ENCODE data around the gene TNNC2.

Gene TNNC2

DNA sequence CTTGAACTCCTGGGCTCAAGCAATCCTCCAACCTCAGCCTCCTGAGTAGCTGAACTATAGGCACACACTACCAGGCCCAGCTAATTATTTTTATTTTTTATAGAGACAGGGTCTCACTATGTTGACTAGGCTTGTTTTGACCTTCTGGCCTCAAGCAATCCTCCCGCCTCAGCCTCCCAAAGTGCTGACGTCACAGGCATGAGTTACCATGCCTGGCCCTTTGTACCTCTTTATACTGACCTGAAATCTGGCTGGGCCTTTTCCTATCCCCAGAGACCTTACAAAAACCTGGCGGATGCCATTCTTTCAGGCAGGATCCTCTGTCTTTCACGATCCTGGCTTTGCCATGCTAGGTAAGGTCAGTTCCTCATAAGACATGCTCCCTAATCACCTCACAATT lies 47.0 kb downstream of the TNNC2 start:
- TF ChIP-seq, protein P1, sequence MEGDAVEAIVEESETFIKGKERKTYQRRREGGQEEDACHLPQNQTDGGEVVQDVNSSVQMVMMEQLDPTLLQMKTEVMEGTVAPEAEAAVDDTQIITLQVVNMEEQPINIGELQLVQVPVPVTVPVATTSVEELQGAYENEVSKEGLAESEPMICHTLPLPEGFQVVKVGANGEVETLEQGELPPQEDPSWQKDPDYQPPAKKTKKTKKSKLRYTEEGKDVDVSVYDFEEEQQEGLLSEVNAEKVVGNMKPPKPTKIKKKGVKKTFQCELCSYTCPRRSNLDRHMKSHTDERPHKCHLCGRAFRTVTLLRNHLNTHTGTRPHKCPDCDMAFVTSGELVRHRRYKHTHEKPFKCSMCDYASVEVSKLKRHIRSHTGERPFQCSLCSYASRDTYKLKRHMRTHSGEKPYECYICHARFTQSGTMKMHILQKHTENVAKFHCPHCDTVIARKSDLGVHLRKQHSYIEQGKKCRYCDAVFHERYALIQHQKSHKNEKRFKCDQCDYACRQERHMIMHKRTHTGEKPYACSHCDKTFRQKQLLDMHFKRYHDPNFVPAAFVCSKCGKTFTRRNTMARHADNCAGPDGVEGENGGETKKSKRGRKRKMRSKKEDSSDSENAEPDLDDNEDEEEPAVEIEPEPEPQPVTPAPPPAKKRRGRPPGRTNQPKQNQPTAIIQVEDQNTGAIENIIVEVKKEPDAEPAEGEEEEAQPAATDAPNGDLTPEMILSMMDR (conservative IDR thresholded peaks at IDR 0.05; ENCODE audit: low read depth, low read length): no peak
- no peak for DNase-seq (ENCODE audit: low read depth)
- H3K4me3 ChIP-seq (ENCODE audit: low read length): no peak overlapping the region

DNA sequence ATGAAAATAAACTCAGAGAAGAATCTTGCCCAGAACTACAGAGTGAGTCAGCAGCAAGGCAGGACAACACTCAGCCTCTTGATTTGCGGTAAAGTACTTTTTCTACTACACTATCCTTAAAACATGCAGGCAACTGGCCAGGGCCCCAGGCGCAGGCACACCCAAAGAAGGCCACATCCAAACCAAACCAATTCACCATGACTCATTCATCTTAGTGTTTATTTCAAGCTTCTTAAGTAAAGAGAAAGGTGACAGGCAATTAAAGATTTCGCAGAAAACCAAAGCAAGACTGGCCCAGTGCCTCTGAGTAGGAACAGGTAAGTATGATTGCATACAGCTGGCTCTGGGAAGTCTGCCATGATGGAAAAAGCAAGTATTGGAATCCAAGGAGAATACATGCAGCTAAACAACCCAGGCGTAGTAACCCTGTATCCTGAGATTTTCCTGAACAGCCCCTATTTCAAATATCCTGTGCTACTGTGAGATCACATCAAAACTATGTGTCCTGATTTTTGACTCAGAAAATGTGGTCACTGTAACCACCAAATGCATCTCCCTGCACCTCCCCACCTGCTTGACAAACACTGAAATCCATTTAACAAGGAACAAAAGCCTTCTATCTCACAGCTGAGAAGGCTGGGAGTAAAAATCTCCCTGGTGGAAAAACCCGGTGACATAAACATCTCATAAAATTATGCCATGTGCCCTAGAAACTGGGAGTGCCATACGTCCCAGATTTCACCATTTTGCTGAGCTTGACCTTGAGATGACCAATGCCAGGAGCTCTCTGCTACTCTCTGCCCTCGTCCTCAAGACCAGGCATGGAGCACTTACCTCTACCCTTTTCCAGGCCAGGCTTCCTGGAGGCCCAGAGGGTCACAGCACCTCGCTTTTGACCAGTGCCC lies 47.8 kb downstream of the TNNC2 start:
- TF ChIP-seq, protein P1 (conservative IDR thresholded peaks at IDR 0.05; ENCODE audit: low read depth, low read length): no peak
- no peak overlapping the region for H3K4me3 ChIP-seq (ENCODE audit: low read length)
- peak; percentile 94 for DNase-seq (ENCODE audit: low read depth)

DNA sequence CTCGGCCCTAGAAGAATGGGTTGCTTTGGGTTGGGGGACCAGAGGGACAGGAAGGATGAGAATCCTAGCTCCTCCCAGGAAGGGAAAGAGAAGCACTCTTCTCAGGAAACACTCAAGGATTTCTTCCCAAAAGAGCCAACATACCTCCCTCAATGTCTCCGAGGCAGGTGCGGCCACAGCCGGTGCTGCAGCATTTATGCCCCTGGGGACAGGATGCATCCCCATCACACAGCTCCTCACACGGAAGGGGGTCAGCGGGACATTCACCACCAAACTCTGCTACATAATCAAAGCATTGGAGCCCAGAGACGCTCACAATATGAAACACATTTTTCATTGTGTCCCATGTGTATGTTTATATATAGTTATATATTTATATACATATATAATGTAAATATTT lies 50.2 kb downstream of the TNNC2 start:
- TF ChIP-seq, protein P1 (conservative IDR thresholded peaks at IDR 0.05; ENCODE audit: low read depth, low read length): no peak
- DNase-seq (ENCODE audit: low read depth): no peak
- no peak overlapping the region for H3K4me3 ChIP-seq (ENCODE audit: low read length)

DNA sequence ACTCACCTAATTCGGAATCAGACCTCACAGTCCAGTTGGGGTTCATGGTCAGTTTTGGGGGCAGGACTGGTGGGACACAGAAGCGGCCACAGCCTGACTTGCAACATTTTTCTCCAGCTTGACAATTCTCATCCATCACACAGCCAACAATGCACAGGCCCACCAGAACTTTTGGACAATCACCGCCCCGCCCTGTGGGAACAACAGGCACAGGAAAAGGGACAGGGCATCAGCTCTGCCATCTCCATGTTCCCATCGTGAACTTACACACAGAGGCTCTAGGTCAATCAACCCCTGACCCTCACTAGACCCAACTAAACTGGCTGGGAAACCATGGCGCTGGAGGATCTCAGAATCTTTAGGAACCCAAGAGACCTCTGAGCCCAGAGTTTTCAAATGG lies 51.7 kb downstream of the TNNC2 start:
- no peak for DNase-seq (ENCODE audit: low read depth)
- TF ChIP-seq, protein P1 (conservative IDR thresholded peaks at IDR 0.05; ENCODE audit: low read depth, low read length): no peak

DNA sequence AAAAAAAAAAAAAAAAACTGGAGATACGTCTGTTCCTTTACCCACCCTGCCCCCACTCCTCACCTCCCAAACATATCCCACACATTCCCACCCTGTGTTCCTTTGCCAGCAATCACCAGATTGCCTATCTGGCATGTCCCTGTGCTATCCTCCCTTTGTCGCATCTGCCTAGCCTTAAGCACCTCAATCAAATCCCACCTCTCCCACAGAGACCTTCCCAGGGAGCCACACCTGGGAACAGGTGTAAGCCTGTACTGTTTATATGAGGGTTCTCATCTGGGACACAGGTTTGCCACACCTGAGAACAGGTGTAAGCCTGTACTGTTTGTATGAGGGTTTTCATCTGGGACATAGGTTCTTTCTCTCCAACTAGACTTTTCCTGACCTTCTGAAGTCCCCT lies 52.2 kb downstream of the TNNC2 start:
- DNase-seq (ENCODE audit: low read depth): no peak
- TF ChIP-seq, protein P1 (conservative IDR thresholded peaks at IDR 0.05; ENCODE audit: low read depth, low read length): no peak
- no peak overlapping the region for H3K4me3 ChIP-seq (ENCODE audit: low read length)

More for the DNA sequence above, 51.7 kb downstream of the TNNC2 start:
- H3K4me3 ChIP-seq (ENCODE audit: low read length): no peak overlapping the region

All from retinal pigment epithelial cell (primary cell).